NB4 (cell line): ENCODE results near the gene RBM18.

Experiments used
- MYC ChIP-seq: IDR thresholded peaks from 2 replicates; pipeline ENCODE4 v1.6.1; 2011; ENCODE audit warnings: low read depth, low read length
- POLR2A ChIP-seq: IDR thresholded peaks from 2 replicates; pipeline ENCODE4 v1.6.1; 2011; ENCODE audit warnings: mild to moderate bottlenecking; ENCODE audit not compliant: insufficient read length; ENCODE audit errors: extremely low read depth
- TF ChIP-seq, protein P1 (sequence below): IDR thresholded peaks from one replicate; pipeline ENCODE4 v1.5.1; 2012; ENCODE audit warnings: low read depth, low read length
- TF ChIP-seq, protein P2 (sequence below): IDR thresholded peaks from 2 replicates; pipeline ENCODE4 v1.6.1; 2011; ENCODE audit warnings: low read depth, low read length

DNA sequence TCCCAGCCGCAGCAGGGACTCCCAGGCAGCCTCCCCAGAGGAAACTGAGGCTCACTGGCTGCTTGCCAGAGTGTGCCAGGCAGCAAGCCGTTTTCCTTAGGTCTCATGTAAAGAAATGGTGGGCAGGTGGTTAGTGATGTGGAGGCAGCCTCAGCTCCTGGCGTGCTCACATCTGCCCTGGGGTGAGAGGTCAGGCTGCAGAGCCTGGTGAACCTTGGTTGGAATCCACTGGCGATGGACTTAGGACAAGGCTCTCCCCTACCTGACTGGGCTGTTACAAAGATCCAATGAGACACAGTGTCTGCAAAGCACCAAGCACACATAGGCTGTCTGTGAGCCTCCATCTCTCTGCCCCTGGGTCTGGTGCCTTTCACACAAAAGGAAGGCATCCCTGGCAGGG is 66.8 kb downstream of the RBM18 start:
- no peak for TF ChIP-seq POLR2A
- TF ChIP-seq, protein P1, sequence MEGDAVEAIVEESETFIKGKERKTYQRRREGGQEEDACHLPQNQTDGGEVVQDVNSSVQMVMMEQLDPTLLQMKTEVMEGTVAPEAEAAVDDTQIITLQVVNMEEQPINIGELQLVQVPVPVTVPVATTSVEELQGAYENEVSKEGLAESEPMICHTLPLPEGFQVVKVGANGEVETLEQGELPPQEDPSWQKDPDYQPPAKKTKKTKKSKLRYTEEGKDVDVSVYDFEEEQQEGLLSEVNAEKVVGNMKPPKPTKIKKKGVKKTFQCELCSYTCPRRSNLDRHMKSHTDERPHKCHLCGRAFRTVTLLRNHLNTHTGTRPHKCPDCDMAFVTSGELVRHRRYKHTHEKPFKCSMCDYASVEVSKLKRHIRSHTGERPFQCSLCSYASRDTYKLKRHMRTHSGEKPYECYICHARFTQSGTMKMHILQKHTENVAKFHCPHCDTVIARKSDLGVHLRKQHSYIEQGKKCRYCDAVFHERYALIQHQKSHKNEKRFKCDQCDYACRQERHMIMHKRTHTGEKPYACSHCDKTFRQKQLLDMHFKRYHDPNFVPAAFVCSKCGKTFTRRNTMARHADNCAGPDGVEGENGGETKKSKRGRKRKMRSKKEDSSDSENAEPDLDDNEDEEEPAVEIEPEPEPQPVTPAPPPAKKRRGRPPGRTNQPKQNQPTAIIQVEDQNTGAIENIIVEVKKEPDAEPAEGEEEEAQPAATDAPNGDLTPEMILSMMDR: no peak
- TF ChIP-seq, protein P2, sequence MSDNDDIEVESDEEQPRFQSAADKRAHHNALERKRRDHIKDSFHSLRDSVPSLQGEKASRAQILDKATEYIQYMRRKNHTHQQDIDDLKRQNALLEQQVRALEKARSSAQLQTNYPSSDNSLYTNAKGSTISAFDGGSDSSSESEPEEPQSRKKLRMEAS: no peak
- no peak for TF ChIP-seq MYC
